Stimulated activated CD8-positive, alpha-beta memory T cell treated with anti-CD3 and anti-CD28 coated beads, Interleukin-4, amount 100 ng/mL, for 1 hour (primary cell): ENCODE data around the gene NLRC3.
"Not testable (repeated sequence)": the region's sequence is repeated elsewhere in the genome, so short reads cannot be mapped to it uniquely, and the experiment has no call there.

Experiments used
- DNase-seq, 2 donors: peaks; one replicate each; pipeline ENCODE4 v3.0.0-alpha.2; 2020; ENCODE audit warnings: low read depth in 2 of 2, low spot score in 1 of 2

Gene NLRC3

GRCh38 chr16:3519581-3519980 is 57.6 kb downstream of the NLRC3 start:
- no peak for DNase-seq

GRCh38 chr16:3518986-3519348 is 58.2 kb downstream of the NLRC3 start:
- DNase-seq, result no peak

GRCh38 chr16:3518292-3518985 is 58.8 kb downstream of the NLRC3 start:
- DNase-seq, result no peak

- no peak for DNase-seq
Observed at GRCh38 chr16:3515897-3516296, 61.3 kb downstream of the NLRC3 start.

- no peak for DNase-seq
Observed at GRCh38 chr16:3514621-3515020, 62.6 kb downstream of the NLRC3 start.

- no peak for DNase-seq
Observed at GRCh38 chr16:3513892-3514583, 63.2 kb downstream of the NLRC3 start.

- no peak for DNase-seq
Observed at GRCh38 chr16:3511286-3512180, 65.7 kb downstream of the NLRC3 start.

GRCh38 chr16:3510416-3510815 is 66.8 kb downstream of the NLRC3 start:
- no peak for DNase-seq

- DNase-seq, result peak; percentile 32 to 50
Observed at GRCh38 chr16:3509470-3509928, 67.7 kb downstream of the NLRC3 start.

GRCh38 chr16:3508736-3509135 is 68.5 kb downstream of the NLRC3 start:
- DNase-seq, result no peak

GRCh38 chr16:3503523-3503922 is 73.7 kb downstream of the NLRC3 start:
- no peak for DNase-seq

GRCh38 chr16:3501783-3502400 is 75.3 kb downstream of the NLRC3 start:
- no peak for DNase-seq

- not testable (repeated sequence) for DNase-seq
Observed at GRCh38 chr16:3501412-3501761, 75.8 kb downstream of the NLRC3 start.

GRCh38 chr16:3498988-3499387 is 78.2 kb downstream of the NLRC3 start:
- DNase-seq, result no peak

GRCh38 chr16:3497771-3498170 is 79.4 kb downstream of the NLRC3 start:
- no peak for DNase-seq

GRCh38 chr16:3496386-3496785 is 80.8 kb downstream of the NLRC3 start:
- DNase-seq, result no peak

- DNase-seq, result no peak
Observed at GRCh38 chr16:3495176-3495575, 82.0 kb downstream of the NLRC3 start, which contains the start of gene C16orf90. Gene C16orf90, minus strand, starts transcription at chr16:3495489. Its CDS starts 68 bp downstream, at chr16:3495421.

- DNase-seq, result no peak
Observed at GRCh38 chr16:3494386-3494973, 82.7 kb downstream of the NLRC3 start.

GRCh38 chr16:3492356-3492755 is 84.8 kb downstream of the NLRC3 start:
- no peak for DNase-seq

GRCh38 chr16:3490911-3491629 is 86.1 kb downstream of the NLRC3 start:
- DNase-seq, result no peak
